OCI-M2 (cell line): Measurements from ENCODE around the gene SEPTIN7.

Experiments
- DNase-seq: peaks from one replicate; lab custom pipeline; 2025; ENCODE audit not compliant: unreplicated experiment; lab: John Stamatoyannopoulos, UW

Gene SEPTIN7

GRCh38 chr7:35785250-35785649 is 15.6 kb upstream of the SEPTIN7 start:
- DNase-seq, result no peak

- no peak for DNase-seq
Observed at GRCh38 chr7:35787925-35788324, 12.9 kb upstream of the SEPTIN7 start.

GRCh38 chr7:35792472-35792871 is 8.4 kb upstream of the SEPTIN7 start:
- DNase-seq, result no peak

- no peak for DNase-seq
Observed at GRCh38 chr7:35792873-35793489, 7.9 kb upstream of the SEPTIN7 start.

GRCh38 chr7:35797311-35797710 is 3.5 kb upstream of the SEPTIN7 start:
- no peak for DNase-seq

GRCh38 chr7:35799846-35800717 is 775 bp upstream of the SEPTIN7 start:
- no peak for DNase-seq

- DNase-seq, result no peak
Observed at GRCh38 chr7:35801392-35802101, 690 bp downstream of the SEPTIN7 start.

- DNase-seq, result no peak
Observed at GRCh38 chr7:35802102-35802466, 1.2 kb downstream of the SEPTIN7 start.

GRCh38 chr7:35802649-35803048 is 1.8 kb downstream of the SEPTIN7 start:
- DNase-seq, result no peak

GRCh38 chr7:35804231-35804970 is 3.5 kb downstream of the SEPTIN7 start:
- DNase-seq, result no peak

GRCh38 chr7:35805876-35806275 is 5.0 kb downstream of the SEPTIN7 start:
- DNase-seq, result no peak

GRCh38 chr7:35816514-35816913 is 15.7 kb downstream of the SEPTIN7 start:
- no peak for DNase-seq

- no peak for DNase-seq
Observed at GRCh38 chr7:35817181-35817580, 16.3 kb downstream of the SEPTIN7 start.

- no peak for DNase-seq
Observed at GRCh38 chr7:35817930-35818329, 17.1 kb downstream of the SEPTIN7 start.

GRCh38 chr7:35818513-35818912 is 17.7 kb downstream of the SEPTIN7 start:
- DNase-seq, result no peak

GRCh38 chr7:35819310-35819709 is 18.5 kb downstream of the SEPTIN7 start:
- no peak for DNase-seq

- DNase-seq, result no peak
Observed at GRCh38 chr7:35819954-35820703, 19.3 kb downstream of the SEPTIN7 start.

GRCh38 chr7:35820858-35821257 is 20.0 kb downstream of the SEPTIN7 start:
- no peak for DNase-seq

- DNase-seq, result no peak
Observed at GRCh38 chr7:35823440-35823839, 22.6 kb downstream of the SEPTIN7 start.

- DNase-seq, result no peak
Observed at GRCh38 chr7:35825974-35826373, 25.1 kb downstream of the SEPTIN7 start.

GRCh38 chr7:35826751-35827150 is 25.9 kb downstream of the SEPTIN7 start:
- DNase-seq, result no peak
